ENCODE results near the gene SLC39A9. TPM values are rescaled to one million over a fixed set of nuclear protein-coding genes. Genes with fewer than 3 reads are reported as not detected.

SLC39A9 gene
- total and polyA plus RNA-seq, 2 experiments from 2014 or later: 17.7 to 48.1 TPM

DNA sequence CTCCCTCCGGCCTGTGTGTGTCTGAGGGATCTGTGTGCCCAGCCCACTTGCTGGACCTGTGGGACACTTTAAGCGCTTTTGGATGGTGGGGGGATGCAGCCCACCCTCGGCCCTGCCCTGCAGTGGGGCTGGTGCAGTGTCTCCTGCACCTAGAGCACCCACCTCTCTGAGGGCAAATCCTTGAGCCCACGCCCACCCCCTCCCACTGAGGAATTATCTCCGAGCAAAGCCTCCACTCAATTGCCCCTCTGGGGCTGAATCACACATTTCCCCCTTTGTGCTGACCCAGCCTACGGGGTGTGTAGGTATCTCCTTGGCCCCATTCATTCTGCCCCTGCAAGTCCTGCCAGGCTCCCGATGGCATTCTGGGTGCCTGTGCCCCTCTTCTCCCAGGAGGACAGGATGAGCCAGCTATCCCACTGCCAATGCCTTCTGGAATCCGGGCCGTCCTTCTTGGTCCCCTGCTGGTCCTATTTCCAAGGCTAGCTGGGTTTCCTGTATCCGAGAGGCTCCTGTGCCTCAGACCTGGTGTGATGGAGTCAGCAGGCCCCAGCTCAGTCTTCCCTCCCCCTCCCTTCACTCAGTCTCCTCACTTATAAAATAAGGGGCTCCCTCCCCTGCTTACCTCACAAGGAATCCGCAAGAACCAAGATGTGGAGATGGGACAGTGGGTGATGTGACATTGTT, 49.3 kb upstream of the SLC39A9 start:
- TF ChIP-seq ZNF114 (CRISPR knock-in tag; IDR thresholded peaks at IDR 0.05) (no peak), EZH2phosphoT487 (IDR thresholded peaks at IDR 0.05; ENCODE audit: unreplicated experiment) (no peak), POLR2AphosphoS5 (IDR thresholded peaks at IDR 0.05; ENCODE audit: low read depth) (no peak), ZNF331 (CRISPR knock-in tag; IDR thresholded peaks at IDR 0.05; ENCODE audit: low read depth) (no peak), CREB1 (CRISPR knock-in tag; IDR thresholded peaks at IDR 0.05; ENCODE audit: low read depth) (no peak), NANOG (IDR thresholded peaks at IDR 0.05; ENCODE audit: borderline replicate concordance) (no peak), EZH2 (IDR thresholded peaks at IDR 0.05; ENCODE audit: low read depth, unreplicated experiment) (no peak), STAT1 (IDR thresholded peaks at IDR 0.05; ENCODE audit: unreplicated experiment) (no peak)
- TF ChIP-seq, protein P1, sequence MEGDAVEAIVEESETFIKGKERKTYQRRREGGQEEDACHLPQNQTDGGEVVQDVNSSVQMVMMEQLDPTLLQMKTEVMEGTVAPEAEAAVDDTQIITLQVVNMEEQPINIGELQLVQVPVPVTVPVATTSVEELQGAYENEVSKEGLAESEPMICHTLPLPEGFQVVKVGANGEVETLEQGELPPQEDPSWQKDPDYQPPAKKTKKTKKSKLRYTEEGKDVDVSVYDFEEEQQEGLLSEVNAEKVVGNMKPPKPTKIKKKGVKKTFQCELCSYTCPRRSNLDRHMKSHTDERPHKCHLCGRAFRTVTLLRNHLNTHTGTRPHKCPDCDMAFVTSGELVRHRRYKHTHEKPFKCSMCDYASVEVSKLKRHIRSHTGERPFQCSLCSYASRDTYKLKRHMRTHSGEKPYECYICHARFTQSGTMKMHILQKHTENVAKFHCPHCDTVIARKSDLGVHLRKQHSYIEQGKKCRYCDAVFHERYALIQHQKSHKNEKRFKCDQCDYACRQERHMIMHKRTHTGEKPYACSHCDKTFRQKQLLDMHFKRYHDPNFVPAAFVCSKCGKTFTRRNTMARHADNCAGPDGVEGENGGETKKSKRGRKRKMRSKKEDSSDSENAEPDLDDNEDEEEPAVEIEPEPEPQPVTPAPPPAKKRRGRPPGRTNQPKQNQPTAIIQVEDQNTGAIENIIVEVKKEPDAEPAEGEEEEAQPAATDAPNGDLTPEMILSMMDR (conservative IDR thresholded peaks at IDR 0.05; ENCODE audit: low read depth in 2 of 2): no peak
- TF ChIP-seq, protein P2, sequence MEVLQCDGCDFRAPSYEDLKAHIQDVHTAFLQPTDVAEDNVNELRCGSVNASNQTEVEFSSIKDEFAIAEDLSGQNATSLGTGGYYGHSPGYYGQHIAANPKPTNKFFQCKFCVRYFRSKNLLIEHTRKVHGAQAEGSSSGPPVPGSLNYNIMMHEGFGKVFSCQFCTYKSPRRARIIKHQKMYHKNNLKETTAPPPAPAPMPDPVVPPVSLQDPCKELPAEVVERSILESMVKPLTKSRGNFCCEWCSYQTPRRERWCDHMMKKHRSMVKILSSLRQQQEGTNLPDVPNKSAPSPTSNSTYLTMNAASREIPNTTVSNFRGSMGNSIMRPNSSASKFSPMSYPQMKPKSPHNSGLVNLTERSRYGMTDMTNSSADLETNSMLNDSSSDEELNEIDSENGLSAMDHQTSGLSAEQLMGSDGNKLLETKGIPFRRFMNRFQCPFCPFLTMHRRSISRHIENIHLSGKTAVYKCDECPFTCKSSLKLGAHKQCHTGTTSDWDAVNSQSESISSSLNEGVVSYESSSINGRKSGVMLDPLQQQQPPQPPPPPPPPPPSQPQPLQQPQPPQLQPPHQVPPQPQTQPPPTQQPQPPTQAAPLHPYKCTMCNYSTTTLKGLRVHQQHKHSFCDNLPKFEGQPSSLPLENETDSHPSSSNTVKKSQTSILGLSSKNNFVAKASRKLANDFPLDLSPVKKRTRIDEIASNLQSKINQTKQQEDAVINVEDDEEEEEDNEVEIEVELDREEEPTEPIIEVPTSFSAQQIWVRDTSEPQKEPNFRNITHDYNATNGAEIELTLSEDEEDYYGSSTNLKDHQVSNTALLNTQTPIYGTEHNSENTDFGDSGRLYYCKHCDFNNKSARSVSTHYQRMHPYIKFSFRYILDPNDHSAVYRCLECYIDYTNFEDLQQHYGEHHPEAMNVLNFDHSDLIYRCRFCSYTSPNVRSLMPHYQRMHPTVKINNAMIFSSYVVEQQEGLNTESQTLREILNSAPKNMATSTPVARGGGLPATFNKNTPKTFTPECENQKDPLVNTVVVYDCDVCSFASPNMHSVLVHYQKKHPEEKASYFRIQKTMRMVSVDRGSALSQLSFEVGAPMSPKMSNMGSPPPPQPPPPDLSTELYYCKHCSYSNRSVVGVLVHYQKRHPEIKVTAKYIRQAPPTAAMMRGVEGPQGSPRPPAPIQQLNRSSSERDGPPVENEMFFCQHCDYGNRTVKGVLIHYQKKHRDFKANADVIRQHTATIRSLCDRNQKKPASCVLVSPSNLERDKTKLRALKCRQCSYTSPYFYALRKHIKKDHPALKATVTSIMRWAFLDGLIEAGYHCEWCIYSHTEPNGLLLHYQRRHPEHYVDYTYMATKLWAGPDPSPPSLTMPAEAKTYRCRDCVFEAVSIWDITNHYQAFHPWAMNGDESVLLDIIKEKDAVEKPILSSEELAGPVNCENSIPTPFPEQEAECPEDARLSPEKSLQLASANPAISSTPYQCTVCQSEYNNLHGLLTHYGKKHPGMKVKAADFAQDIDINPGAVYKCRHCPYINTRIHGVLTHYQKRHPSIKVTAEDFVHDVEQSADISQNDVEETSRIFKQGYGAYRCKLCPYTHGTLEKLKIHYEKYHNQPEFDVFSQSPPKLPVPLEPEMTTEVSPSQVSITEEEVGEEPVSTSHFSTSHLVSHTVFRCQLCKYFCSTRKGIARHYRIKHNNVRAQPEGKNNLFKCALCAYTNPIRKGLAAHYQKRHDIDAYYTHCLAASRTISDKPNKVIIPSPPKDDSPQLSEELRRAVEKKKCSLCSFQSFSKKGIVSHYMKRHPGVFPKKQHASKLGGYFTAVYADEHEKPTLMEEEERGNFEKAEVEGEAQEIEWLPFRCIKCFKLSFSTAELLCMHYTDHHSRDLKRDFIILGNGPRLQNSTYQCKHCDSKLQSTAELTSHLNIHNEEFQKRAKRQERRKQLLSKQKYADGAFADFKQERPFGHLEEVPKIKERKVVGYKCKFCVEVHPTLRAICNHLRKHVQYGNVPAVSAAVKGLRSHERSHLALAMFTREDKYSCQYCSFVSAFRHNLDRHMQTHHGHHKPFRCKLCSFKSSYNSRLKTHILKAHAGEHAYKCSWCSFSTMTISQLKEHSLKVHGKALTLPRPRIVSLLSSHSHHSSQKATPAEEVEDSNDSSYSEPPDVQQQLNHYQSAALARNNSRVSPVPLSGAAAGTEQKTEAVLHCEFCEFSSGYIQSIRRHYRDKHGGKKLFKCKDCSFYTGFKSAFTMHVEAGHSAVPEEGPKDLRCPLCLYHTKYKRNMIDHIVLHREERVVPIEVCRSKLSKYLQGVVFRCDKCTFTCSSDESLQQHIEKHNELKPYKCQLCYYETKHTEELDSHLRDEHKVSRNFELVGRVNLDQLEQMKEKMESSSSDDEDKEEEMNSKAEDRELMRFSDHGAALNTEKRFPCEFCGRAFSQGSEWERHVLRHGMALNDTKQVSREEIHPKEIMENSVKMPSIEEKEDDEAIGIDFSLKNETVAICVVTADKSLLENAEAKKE (CRISPR knock-in tag; IDR thresholded peaks at IDR 0.05): no peak
- TF ChIP-seq, protein P3, sequence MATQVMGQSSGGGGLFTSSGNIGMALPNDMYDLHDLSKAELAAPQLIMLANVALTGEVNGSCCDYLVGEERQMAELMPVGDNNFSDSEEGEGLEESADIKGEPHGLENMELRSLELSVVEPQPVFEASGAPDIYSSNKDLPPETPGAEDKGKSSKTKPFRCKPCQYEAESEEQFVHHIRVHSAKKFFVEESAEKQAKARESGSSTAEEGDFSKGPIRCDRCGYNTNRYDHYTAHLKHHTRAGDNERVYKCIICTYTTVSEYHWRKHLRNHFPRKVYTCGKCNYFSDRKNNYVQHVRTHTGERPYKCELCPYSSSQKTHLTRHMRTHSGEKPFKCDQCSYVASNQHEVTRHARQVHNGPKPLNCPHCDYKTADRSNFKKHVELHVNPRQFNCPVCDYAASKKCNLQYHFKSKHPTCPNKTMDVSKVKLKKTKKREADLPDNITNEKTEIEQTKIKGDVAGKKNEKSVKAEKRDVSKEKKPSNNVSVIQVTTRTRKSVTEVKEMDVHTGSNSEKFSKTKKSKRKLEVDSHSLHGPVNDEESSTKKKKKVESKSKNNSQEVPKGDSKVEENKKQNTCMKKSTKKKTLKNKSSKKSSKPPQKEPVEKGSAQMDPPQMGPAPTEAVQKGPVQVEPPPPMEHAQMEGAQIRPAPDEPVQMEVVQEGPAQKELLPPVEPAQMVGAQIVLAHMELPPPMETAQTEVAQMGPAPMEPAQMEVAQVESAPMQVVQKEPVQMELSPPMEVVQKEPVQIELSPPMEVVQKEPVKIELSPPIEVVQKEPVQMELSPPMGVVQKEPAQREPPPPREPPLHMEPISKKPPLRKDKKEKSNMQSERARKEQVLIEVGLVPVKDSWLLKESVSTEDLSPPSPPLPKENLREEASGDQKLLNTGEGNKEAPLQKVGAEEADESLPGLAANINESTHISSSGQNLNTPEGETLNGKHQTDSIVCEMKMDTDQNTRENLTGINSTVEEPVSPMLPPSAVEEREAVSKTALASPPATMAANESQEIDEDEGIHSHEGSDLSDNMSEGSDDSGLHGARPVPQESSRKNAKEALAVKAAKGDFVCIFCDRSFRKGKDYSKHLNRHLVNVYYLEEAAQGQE (IDR thresholded peaks at IDR 0.05; ENCODE audit: unreplicated experiment): no peak
- Histone ChIP-seq H3K27me3 (ENCODE audit: insufficient read depth) (no peaks in the 10 kb centered on the region), H3K4me1 (ENCODE audit: insufficient read depth) (peaks cover 3% of the 10 kb centered on the region; the same call in 1 of the 2 replicates), H3K4me3 (no peak overlapping the region), H3K27ac (ENCODE audit: low read depth) (no peak overlapping the region), H3K79me2 (replicated peaks; ENCODE audit: insufficient read depth) (no peaks in the 10 kb centered on the region), H3F3A (replicated peaks; ENCODE audit: low read depth) (no peaks in the 10 kb centered on the region), H4K20me1 (replicated peaks; ENCODE audit: insufficient read depth) (no peaks in the 10 kb centered on the region), H3K4me2 (no peak overlapping the region), H2AFZ (no peak overlapping the region), H3K36me3 (ENCODE audit: insufficient read depth) (no peaks in the 10 kb centered on the region), H3K9me2 (ENCODE audit: insufficient read depth) (no peaks in the 10 kb centered on the region)
- Mint-ChIP-seq H3K36me3 (ENCODE audit: low read depth) (no peaks in the 10 kb centered on the region), H3K4me1 (peaks cover 26% of the 10 kb centered on the region), H3K9me3 (no peaks in the 10 kb centered on the region; the same call in 2 of the 3 replicates), H3K4me3 (no peak overlapping the region; the same call in 2 of the 3 replicates), H3K27ac (no peak overlapping the region), H3K27me3 (ENCODE audit: insufficient read depth, low read depth, poor library complexity) (peaks cover 11% of the 10 kb centered on the region)
- peak; percentile 30 for DNase-seq (ENCODE audit: low spot score)
- ATAC-seq: no peak

All from GM23338 (cell line).